Adipose tissue (tissue), 3 donors: Measurements from ENCODE around the gene SMARCB1. TPM values are rescaled to one million over a fixed set of nuclear protein-coding genes. Genes with fewer than 3 reads are reported as not detected.

Source experiments
- H3K27ac ChIP-seq: one replicate; pipeline ENCODE4 v1.5.1; 2013; ENCODE audit warnings: low read depth, low read length
- WGBS, 3 donors: extraction: QIAGEN DNeasy Blood & Tissue Kit; methylation state at CpG; one replicate each; pipeline ENCODE4 v1.1.7; 2013; 5-methylcytosine and 5-hydroxymethylcytosine counted together
- polyA plus RNA-seq, 3 donors: library from polyadenylated mRNA; stranded (reverse); fragments of 200-250 nt; gene quantifications; one replicate each; pipeline ENCODE4 v1.2.3, GENCODE V29; 2013
- donor health status: healthy with polysubstance abuse.
- donor health status: Bipolar disorder and iron deficiency.
- donor health status: healthy.

The SMARCB1 gene
- polyA plus RNA-seq, 3 donors: 33.5 to 50.1 (median 38.6) TPM

- 59 to 69% (median 68%) methylated on average over 11 of the region's 11 CpGs for WGBS, 3 donors
- no peak overlapping the region for H3K27ac ChIP-seq
These were observed 4.3 kb downstream of the SMARCB1 start for GRCh38 chr22:23790819-23791737.

- WGBS, 3 donors: 78 to 86% (median 83%) methylated on average over 25 of the region's 25 CpGs
- no peak overlapping the region for H3K27ac ChIP-seq
These were observed 5.2 kb downstream of the SMARCB1 start for GRCh38 chr22:23791738-23792645.

GRCh38 chr22:23793326-23793725 is 6.6 kb downstream of the SMARCB1 start:
- 83 to 92% (median 89%) methylated on average over 8 of the region's 8 CpGs for WGBS, 3 donors
- H3K27ac ChIP-seq: no peak overlapping the region

- WGBS, 3 donors: 57 to 69% (median 65%) methylated on average over 5 of the region's 5 CpGs
- H3K27ac ChIP-seq: no peak overlapping the region
These were observed 9.7 kb downstream of the SMARCB1 start for GRCh38 chr22:23796461-23796860.

- H3K27ac ChIP-seq: no peak overlapping the region
- WGBS, 3 donors: 93 to 95% (median 95%) methylated on average over 18 of the region's 18 CpGs
These were observed 13.8 kb downstream of the SMARCB1 start for GRCh38 chr22:23800297-23801237.

- WGBS, 3 donors: 88 to 94% (median 89%) methylated on average over 11 of the region's 11 CpGs
- H3K27ac ChIP-seq: no peak overlapping the region
These were observed 14.6 kb downstream of the SMARCB1 start for GRCh38 chr22:23801238-23801821.

- 93 to 96% (median 94%) methylated on average over 8 of the region's 8 CpGs for WGBS, 3 donors
- no peak overlapping the region for H3K27ac ChIP-seq
These were observed 15.2 kb downstream of the SMARCB1 start for GRCh38 chr22:23801886-23802377.

- H3K27ac ChIP-seq: no peak overlapping the region
These were observed 16.4 kb downstream of the SMARCB1 start for GRCh38 chr22:23803001-23803819.

GRCh38 chr22:23804781-23805291 is 18.1 kb downstream of the SMARCB1 start:
- 81 to 84% (median 83%) methylated on average over 12 of the region's 12 CpGs for WGBS, 3 donors
- no peak overlapping the region for H3K27ac ChIP-seq

More at GRCh38 chr22:23803001-23803819, 16.4 kb downstream of the SMARCB1 start:
- WGBS, 3 donors: 79 to 83% (median 83%) methylated on average over 21 of the region's 21 CpGs

- H3K27ac ChIP-seq: no peak overlapping the region
- WGBS, 3 donors: 100% methylated on average over 1 of the region's 1 CpG
These were observed 20.1 kb downstream of the SMARCB1 start for GRCh38 chr22:23806837-23807236.

GRCh38 chr22:23812378-23812777 is 25.6 kb downstream of the SMARCB1 start:
- 94 to 97% (median 95%) methylated on average over 4 of the region's 4 CpGs for WGBS, 3 donors
- no peak overlapping the region for H3K27ac ChIP-seq

- 76 to 84% (median 79%) methylated on average over 10 of the region's 10 CpGs for WGBS, 3 donors
- no peak overlapping the region for H3K27ac ChIP-seq
These were observed 28.9 kb downstream of the SMARCB1 start for GRCh38 chr22:23815541-23816155.

- H3K27ac ChIP-seq: no peak overlapping the region
- WGBS, 3 donors: 84 to 89% (median 87%) methylated on average over 18 of the region's 18 CpGs
These were observed 29.6 kb downstream of the SMARCB1 start for GRCh38 chr22:23816156-23816976.

GRCh38 chr22:23817146-23817545 is 30.4 kb downstream of the SMARCB1 start:
- WGBS, 3 donors: 90 to 97% (median 95%) methylated on average over 6 of the region's 6 CpGs
- H3K27ac ChIP-seq: no peak overlapping the region

GRCh38 chr22:23818541-23818940 is 31.8 kb downstream of the SMARCB1 start:
- 72 to 81% (median 79%) methylated on average over 2 of the region's 2 CpGs for WGBS, 3 donors
- H3K27ac ChIP-seq: no peak overlapping the region
